Measurements from ENCODE around the gene EFCAB14.
A peak's percentile ranks its signal among the peaks of the same experiment; 100 is the strongest.
"Not testable (repeated sequence)": the region's sequence is repeated elsewhere in the genome, so short reads cannot be mapped to it uniquely, and the experiment has no call there.

EFCAB14 gene

DNA sequence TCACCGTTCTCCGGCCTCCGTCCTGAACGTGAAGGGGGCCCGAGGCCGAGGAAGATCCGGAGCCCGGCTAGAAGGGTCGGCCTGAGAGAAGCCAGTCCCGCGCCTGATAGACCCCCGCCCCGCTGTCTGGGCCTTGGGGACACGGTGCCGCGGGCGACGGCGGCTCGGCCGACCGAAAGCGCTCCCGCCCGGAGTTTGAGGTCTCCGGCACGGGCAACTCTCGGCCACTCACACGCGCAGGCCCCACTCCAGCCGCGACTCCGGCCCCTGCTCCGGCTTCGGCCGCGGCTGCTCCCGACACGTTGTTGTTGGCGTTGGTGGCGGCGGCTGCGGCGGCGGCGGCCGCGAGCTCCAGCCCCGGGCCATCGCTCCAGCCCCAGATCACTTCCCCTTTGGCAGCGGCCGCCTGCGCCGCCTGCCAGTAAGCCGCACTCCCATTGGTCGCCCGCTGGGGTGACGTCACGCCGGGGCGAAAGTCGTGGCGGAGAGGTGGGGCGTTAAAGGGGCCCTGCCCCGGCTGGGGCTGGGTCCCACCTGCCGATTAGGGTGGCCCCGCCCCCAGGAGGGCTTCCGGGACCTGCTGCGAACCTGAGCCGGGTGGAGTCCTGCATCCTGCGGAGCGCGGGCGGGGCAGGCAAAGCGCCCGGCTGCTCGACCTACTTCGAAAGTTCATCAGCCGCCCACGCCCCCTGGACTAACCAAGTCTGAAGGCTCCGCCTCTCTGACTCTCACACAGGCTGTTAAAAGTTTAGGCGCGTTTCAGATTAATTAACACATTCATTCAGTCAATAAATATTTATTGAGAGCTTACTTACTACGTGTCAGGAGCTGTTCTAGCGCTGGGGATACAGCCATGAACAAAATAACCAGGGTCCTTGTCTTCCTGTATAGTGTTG, at the start of gene EFCAB14:
Gene EFCAB14, minus strand, starts transcription at position 388 of the 896 bp plus-strand sequence. CDS start 1,027 bp downstream, outside the sequence.
- peak; percentile 92 to 99 for DNase-seq (ENCODE audit: low spot score in 2 of 2)
- Histone ChIP-seq H3K36me3 (replicated peaks) (peaks cover 16% of the 10 kb centered on the region), H3K4me1 (peaks cover 14% of the 10 kb centered on the region), H3K27me3 (ENCODE audit: low read depth) (no peaks in the 10 kb centered on the region), H3K4me3 (peak within 1 kb of the TSS; percentile 91), H3K9me3 (no peaks in the 10 kb centered on the region)
- in situ Hi-C loops (cut with MboI; ENCODE audit: low sequenced_read_pairs) = no loop called here

DNA sequence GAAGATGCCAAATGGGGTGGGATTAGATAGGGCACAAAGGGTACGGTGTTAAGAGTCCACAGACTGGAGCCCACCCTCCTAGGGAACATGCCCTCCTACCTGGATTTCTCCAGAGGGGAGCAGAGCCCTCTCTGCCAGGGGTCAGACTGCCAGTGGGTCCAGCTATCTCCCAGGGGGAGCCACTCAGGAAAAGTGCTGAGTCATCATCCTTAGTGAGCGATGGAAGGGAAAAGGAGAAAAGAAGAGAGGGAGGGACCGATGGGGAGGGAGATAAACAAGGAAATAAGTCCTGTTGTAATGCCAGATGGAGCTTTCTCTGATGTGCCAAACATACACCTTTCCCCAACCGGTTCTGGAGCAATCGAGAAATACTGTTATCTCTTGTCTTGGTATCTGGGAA, 49.5 kb upstream of the EFCAB14 start:
- H3K27me3 ChIP-seq (ENCODE audit: low read depth) = no peaks in the 10 kb centered on the region; the same call in none of the 2 replicates
- no peaks in the 10 kb centered on the region for H3K9me3 ChIP-seq
- in situ Hi-C loops (cut with MboI; ENCODE audit: low sequenced_read_pairs) = no loop called here
- H3K4me3 ChIP-seq = no peak overlapping the region
- H3K36me3 ChIP-seq (replicated peaks) = no peaks in the 10 kb centered on the region
- DNase-seq (ENCODE audit: low spot score in 2 of 2) = no peak
- no peaks in the 10 kb centered on the region for H3K4me1 ChIP-seq

DNA sequence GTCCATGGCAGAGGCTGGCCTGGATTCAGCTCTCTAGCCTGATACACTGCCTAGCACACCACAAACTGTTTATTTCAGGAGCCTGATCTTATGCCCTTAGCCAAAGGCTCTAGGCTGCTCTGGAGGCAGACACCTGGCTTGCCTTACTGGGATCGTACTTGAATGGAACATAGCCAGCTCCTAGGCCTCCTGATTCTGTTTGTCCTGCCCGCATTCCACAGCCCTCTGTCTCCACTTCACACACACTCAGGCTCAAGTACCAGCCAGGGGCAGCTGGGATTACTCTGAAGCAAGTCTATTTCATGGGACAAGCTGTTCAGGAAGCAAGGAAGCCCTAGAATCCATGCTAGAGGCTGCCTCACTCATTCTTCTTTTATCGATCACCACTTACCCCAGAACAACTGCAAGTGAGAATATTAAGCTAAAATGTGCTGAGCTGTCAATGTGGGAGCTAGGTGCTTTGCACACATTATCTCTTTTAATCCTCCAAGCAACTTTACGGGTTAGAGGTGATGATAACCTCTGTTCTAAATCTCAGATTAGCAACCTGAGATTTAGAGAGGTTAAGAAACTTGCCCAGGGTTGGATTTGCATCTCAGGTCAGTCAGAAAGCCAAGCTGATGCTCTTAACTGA, 48.9 kb upstream of the EFCAB14 start:
- Histone ChIP-seq H3K9me3 (no peaks in the 10 kb centered on the region), H3K4me3 (no peak overlapping the region), H3K4me1 (no peaks in the 10 kb centered on the region), H3K27me3 (ENCODE audit: low read depth) (no peaks in the 10 kb centered on the region; the same call in none of the 2 replicates), H3K36me3 (replicated peaks) (no peaks in the 10 kb centered on the region)
- in situ Hi-C loops (cut with MboI; ENCODE audit: low sequenced_read_pairs) = no loop called here
- DNase-seq (ENCODE audit: low spot score in 2 of 2) = no peak

DNA sequence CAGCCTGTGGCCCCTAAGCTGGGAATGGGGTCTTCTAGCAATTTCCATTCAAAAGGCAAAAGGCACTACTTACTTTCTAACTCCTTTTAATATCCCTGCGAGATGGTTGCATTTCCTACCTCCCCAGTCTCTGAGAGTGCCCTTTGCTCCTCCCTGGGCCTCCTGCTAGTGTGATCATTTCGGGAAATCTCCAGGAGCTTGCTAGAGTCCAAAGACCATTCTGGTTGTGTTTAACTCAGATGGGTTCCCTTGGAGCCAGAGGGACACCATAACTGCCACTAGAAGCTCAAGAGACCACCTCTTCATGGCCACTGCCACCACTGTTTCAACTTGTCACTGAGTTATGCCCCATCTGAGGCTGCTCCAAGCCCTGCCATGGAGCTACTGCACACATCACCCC, 45.5 kb upstream of the EFCAB14 start:
- Histone ChIP-seq H3K4me3 (no peak overlapping the region), H3K9me3 (no peaks in the 10 kb centered on the region), H3K4me1 (no peaks in the 10 kb centered on the region), H3K36me3 (replicated peaks) (no peaks in the 10 kb centered on the region), H3K27me3 (ENCODE audit: low read depth) (no peaks in the 10 kb centered on the region; the same call in none of the 2 replicates)
- DNase-seq (ENCODE audit: low spot score in 2 of 2) = no peak
- in situ Hi-C loops (cut with MboI; ENCODE audit: low sequenced_read_pairs) = no loop called here

GRCh38 chr1:46761740-46762139, 42.8 kb upstream of the EFCAB14 start:
- Histone ChIP-seq H3K4me3 (no peak overlapping the region), H3K9me3 (no peaks in the 10 kb centered on the region), H3K4me1 (no peaks in the 10 kb centered on the region), H3K27me3 (ENCODE audit: low read depth) (no peaks in the 10 kb centered on the region; the same call in none of the 2 replicates), H3K36me3 (replicated peaks) (no peaks in the 10 kb centered on the region)
- in situ Hi-C loops (cut with MboI; ENCODE audit: low sequenced_read_pairs) = no loop called here
- no peak for DNase-seq (ENCODE audit: low spot score in 2 of 2)

DNA sequence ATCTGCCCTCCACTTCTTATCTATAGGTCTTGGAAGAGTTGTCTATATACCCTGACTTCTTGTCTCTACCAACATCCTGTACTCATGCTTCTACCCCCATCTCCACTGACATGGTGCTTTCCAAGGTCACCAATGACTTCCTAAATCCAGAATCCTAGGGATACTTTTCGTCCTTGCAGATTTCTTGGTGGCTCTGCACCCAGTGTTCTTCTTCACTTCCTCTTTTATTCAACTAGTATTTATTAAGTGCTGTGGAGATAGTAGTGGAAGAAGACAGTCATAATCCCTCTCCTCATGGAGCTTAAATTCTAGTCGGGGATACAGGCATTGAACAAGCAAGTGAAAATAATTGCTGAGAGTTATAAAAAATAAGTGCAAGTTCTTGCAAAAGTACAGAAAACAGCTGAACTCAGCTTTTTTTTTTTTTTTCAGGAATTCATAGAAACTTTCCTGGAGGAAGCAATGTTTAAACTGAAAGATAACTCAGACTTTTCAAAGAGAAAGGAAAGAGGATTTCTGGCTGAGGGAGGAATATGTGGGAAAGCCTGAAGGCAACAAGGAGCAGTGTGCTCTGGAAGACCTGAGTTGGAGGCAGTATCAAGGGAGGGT, 41.7 kb upstream of the EFCAB14 start:
- no peaks in the 10 kb centered on the region for H3K9me3 ChIP-seq
- no peaks in the 10 kb centered on the region; the same call in none of the 2 replicates for H3K27me3 ChIP-seq (ENCODE audit: low read depth)
- in situ Hi-C loops (cut with MboI; ENCODE audit: low sequenced_read_pairs) = no loop called here
- H3K4me1 ChIP-seq = no peaks in the 10 kb centered on the region
- H3K36me3 ChIP-seq (replicated peaks) = no peaks in the 10 kb centered on the region
- no peak for DNase-seq (ENCODE audit: low spot score in 2 of 2)
- no peak overlapping the region for H3K4me3 ChIP-seq

- in situ Hi-C loops (cut with MboI; ENCODE audit: low sequenced_read_pairs) = no loop called here
- Histone ChIP-seq H3K4me3 (no peak overlapping the region), H3K9me3 (no peaks in the 10 kb centered on the region), H3K36me3 (replicated peaks) (no peaks in the 10 kb centered on the region), H3K4me1 (no peaks in the 10 kb centered on the region), H3K27me3 (ENCODE audit: low read depth) (no peaks in the 10 kb centered on the region)
- no peak for DNase-seq (ENCODE audit: low spot score in 2 of 2)
Observed at GRCh38 chr1:46757956-46758528, 39.1 kb upstream of the EFCAB14 start.

DNA sequence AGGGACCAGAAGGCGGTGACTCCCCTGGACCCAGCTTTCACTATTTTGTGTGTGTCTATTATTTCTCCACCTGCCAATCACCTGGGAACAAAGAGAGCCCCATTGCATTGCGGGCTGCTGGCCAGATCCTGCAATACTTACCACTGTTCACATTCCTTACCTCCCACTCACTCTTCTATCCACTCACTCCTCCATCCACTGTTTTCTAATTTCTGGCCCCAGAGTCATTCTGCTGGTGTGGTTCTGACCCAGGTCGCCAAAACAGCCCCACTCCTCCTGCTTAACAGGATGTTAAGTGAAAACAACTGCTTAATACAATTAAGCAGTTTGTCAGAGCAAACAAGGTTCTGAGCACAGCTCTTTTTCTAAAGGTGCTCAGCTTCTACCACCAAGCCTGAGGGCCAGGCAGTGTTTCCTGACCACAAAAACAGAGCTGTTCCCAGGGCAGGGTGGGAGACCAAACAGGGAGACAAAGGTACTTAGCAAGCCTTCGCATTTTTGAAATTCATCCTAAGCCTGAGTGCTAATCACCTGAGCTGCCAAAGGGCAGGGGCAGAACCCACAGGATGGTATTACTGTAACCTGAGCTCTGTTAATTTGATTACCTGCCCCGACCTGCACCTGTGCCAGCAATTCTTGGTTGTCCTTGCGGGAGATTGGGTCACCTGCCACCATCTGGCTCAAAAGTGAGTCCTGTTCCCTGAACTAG, 38.5 kb upstream of the EFCAB14 start:
- in situ Hi-C loops (cut with MboI; ENCODE audit: low sequenced_read_pairs) = no loop called here

DNA sequence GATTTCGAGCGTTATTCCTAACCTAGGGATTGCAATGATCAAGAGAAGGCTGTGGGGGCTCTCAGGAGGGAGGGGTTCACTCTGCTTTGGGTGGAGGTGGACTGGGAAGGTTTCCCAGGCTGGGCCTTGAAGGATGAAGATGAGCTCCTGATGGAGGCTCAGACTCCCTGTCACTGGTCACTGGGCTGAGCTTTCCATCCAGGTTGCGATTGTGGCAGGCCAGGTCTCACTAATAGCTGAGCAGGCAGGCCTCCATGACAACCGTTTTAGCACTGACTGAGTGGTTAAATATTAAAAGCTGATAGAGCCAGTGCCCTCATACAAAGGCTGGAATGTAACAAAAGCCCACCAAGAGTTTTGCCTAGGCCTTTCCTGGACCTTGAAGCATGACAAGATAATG, 36.2 kb upstream of the EFCAB14 start:
- Histone ChIP-seq H3K27me3 (ENCODE audit: low read depth) (no peaks in the 10 kb centered on the region), H3K9me3 (no peaks in the 10 kb centered on the region), H3K36me3 (replicated peaks) (no peaks in the 10 kb centered on the region), H3K4me1 (no peaks in the 10 kb centered on the region), H3K4me3 (no peak overlapping the region)
- DNase-seq (ENCODE audit: low spot score in 2 of 2) = no peak
- in situ Hi-C loops (cut with MboI; ENCODE audit: low sequenced_read_pairs) = no loop called here

More for the DNA sequence above, 38.5 kb upstream of the EFCAB14 start:
- DNase-seq (ENCODE audit: low spot score in 2 of 2) = no peak
- Histone ChIP-seq H3K4me3 (no peak overlapping the region), H3K27me3 (ENCODE audit: low read depth) (no peaks in the 10 kb centered on the region), H3K36me3 (replicated peaks) (no peaks in the 10 kb centered on the region), H3K4me1 (no peaks in the 10 kb centered on the region), H3K9me3 (no peaks in the 10 kb centered on the region)

DNA sequence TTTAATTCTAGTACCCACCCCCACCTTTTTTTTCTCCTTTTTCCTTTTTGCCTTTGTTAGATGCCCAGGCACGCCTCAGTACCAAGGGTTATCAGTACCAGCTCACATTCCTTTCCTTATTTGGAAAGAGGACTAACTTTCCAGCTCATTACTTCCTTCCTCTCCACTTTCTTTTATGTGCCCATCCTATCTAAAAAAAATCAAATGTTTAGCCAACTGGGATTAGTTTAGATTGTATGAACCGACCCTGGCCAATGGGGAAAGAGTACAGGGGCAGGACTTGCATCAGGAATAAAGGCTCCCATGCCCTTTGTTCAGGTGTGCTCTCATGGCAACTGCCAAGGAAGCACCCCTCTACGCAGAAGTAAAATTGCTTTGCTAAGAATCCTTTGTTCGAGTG, 35.8 kb upstream of the EFCAB14 start:
- H3K27me3 ChIP-seq (ENCODE audit: low read depth); H3K4me1 ChIP-seq; DNase-seq (ENCODE audit: low spot score in 2 of 2); in situ Hi-C loops (cut with MboI; ENCODE audit: low sequenced_read_pairs); H3K36me3 ChIP-seq (replicated peaks); H3K4me3 ChIP-seq; H3K9me3 ChIP-seq: not testable (repeated sequence)

- in situ Hi-C loops (cut with MboI; ENCODE audit: low sequenced_read_pairs) = no loop called here
- Histone ChIP-seq H3K9me3 (no peaks in the 10 kb centered on the region), H3K36me3 (replicated peaks) (no peaks in the 10 kb centered on the region), H3K4me3 (no peak overlapping the region), H3K4me1 (no peaks in the 10 kb centered on the region), H3K27me3 (ENCODE audit: low read depth) (no peaks in the 10 kb centered on the region)
- DNase-seq (ENCODE audit: low spot score in 2 of 2) = no peak
Observed at GRCh38 chr1:46753985-46754384, 35.1 kb upstream of the EFCAB14 start.

- H3K4me3 ChIP-seq = no peak overlapping the region
- in situ Hi-C loops (cut with MboI; ENCODE audit: low sequenced_read_pairs) = no loop called here
- no peaks in the 10 kb centered on the region for H3K36me3 ChIP-seq (replicated peaks)
- H3K9me3 ChIP-seq = no peaks in the 10 kb centered on the region
- DNase-seq (ENCODE audit: low spot score in 2 of 2) = no peak
- peaks cover 4% of the 10 kb centered on the region; the same call in 1 of the 2 replicates for H3K27me3 ChIP-seq (ENCODE audit: low read depth)
- H3K4me1 ChIP-seq = no peaks in the 10 kb centered on the region
Observed at GRCh38 chr1:46749921-46750404, 31.0 kb upstream of the EFCAB14 start.

GRCh38 chr1:46749404-46749803, 30.5 kb upstream of the EFCAB14 start:
- no peak for DNase-seq (ENCODE audit: low spot score in 2 of 2)
- Histone ChIP-seq H3K9me3 (no peaks in the 10 kb centered on the region), H3K4me3 (no peak overlapping the region), H3K36me3 (replicated peaks) (no peaks in the 10 kb centered on the region), H3K4me1 (no peaks in the 10 kb centered on the region), H3K27me3 (ENCODE audit: low read depth) (peaks cover 4% of the 10 kb centered on the region; the same call in 1 of the 2 replicates)
- in situ Hi-C loops (cut with MboI; ENCODE audit: low sequenced_read_pairs) = no loop called here
